WTC11 (cell line): ENCODE measurements around the gene MIEF1.

Experiments
- CTCF ChIP-seq: fragments of 200-600 bp; IDR thresholded peaks from 2 replicates; pipeline ENCODE4 v1.8.0; 2022; ENCODE audit warnings: antibody characterized with exemption
- FOXP1 ChIP-seq: sonication (generic); formaldehyde crosslinking; IDR thresholded peaks from 2 replicates; pipeline ENCODE4 v1.8.0; 2022; ENCODE audit warnings: missing genetic modification reagents, mild to moderate bottlenecking, moderate library complexity, borderline replicate concordance
- IRF2 ChIP-seq: sonication (generic); formaldehyde crosslinking; IDR thresholded peaks from 2 replicates; pipeline ENCODE4 v1.8.0; 2022; ENCODE audit warnings: low read depth, missing genetic modification reagents, borderline replicate concordance
- JUN ChIP-seq: sonication (generic); formaldehyde crosslinking; IDR thresholded peaks from 2 replicates; pipeline ENCODE4 v1.8.0; 2023; ENCODE audit warnings: mild to moderate bottlenecking, missing genetic modification reagents
- NR1H2 ChIP-seq: sonication (generic); formaldehyde crosslinking; IDR thresholded peaks from 2 replicates; pipeline ENCODE4 v1.9.0; 2021; ENCODE audit warnings: mild to moderate bottlenecking, moderate library complexity, missing genetic modification reagents
- SMAD3 ChIP-seq: sonication (generic); formaldehyde crosslinking; IDR thresholded peaks from 2 replicates; pipeline ENCODE4 v1.8.0; 2022; ENCODE audit warnings: missing genetic modification reagents, mild to moderate bottlenecking, borderline replicate concordance
- SP1 ChIP-seq: sonication (generic); formaldehyde crosslinking; conservative IDR thresholded peaks from 2 replicates; pipeline ENCODE4 v1.8.1; 2022; ENCODE audit warnings: missing genetic modification reagents
- ZNF138 ChIP-seq: sonication (generic); formaldehyde crosslinking; conservative IDR thresholded peaks from 2 replicates; pipeline ENCODE4 v1.8.1; 2022; ENCODE audit warnings: mild to moderate bottlenecking, moderate library complexity, missing genetic modification reagents
- TF ChIP-seq, protein P1 (sequence below): sonication (generic); formaldehyde crosslinking; IDR thresholded peaks from 2 replicates; pipeline ENCODE4 v1.8.0; 2022; ENCODE audit warnings: mild to moderate bottlenecking, missing genetic modification reagents
- TF ChIP-seq, protein P2 (sequence below): sonication (generic); formaldehyde crosslinking; IDR thresholded peaks from 2 replicates; pipeline ENCODE4 v1.8.1; 2023; ENCODE audit warnings: mild to moderate bottlenecking, missing genetic modification reagents, moderate library complexity

DNA sequence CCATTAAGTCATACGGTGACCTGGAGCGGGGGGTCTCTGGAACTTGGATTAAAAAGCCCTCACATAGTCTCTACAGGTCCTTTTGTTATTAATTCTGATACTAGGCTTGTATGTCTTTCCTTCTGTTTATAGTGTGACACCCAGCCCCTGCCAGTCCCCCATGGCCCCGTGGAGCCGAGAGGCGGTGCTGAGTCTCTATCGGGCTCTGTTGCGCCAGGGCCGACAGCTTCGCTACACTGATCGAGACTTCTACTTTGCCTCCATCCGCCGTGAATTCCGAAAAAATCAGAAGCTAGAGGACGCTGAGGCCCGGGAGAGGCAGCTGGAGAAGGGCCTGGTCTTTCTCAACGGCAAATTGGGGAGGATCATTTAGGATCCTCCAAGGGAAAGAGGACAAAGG lies 2.0 kb downstream of the MIEF1 start:
- TF ChIP-seq IRF2 (CRISPR knock-in tag) (no peak), NR1H2 (no peak), CTCF (no peak), SMAD3 (CRISPR knock-in tag) (no peak), ZNF138 (no peak), FOXP1 (CRISPR knock-in tag) (no peak), SP1 (CRISPR knock-in tag) (no peak), JUN (CRISPR knock-in tag) (no peak)
- TF ChIP-seq, protein P1, sequence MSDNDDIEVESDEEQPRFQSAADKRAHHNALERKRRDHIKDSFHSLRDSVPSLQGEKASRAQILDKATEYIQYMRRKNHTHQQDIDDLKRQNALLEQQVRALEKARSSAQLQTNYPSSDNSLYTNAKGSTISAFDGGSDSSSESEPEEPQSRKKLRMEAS (CRISPR knock-in tag), result no peak
- TF ChIP-seq, protein P2, sequence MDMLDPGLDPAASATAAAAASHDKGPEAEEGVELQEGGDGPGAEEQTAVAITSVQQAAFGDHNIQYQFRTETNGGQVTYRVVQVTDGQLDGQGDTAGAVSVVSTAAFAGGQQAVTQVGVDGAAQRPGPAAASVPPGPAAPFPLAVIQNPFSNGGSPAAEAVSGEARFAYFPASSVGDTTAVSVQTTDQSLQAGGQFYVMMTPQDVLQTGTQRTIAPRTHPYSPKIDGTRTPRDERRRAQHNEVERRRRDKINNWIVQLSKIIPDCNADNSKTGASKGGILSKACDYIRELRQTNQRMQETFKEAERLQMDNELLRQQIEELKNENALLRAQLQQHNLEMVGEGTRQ (CRISPR knock-in tag), result no peak
